Tibial nerve (tissue), 4 donors: ENCODE measurements around the gene SYNGAP1. TPM values are rescaled to one million over a fixed set of nuclear protein-coding genes. Genes with fewer than 3 reads are reported as not detected.
"Not testable (repeated sequence)": the region's sequence is repeated elsewhere in the genome, so short reads cannot be mapped to it uniquely, and the experiment has no call there.

Experiments
- DNase-seq, 2 donors: peaks; one replicate each; pipeline ENCODE4 v3.0.0-alpha.2; 2019; ENCODE audit warnings: low spot score in 2 of 2
- H3K27ac ChIP-seq, 4 donors: fragments of 200-600 bp; sonication (generic) in 3 of 4; one replicate each; pipeline ENCODE4 v1.5.1; 2017 to 2019; ENCODE audit warnings: mild to moderate bottlenecking in 1 of 4
- H3K27me3 ChIP-seq, 2 donors: fragments of 200-600 bp; sonication (generic) in 1 of 2; one replicate each; pipeline versions ENCODE4 v1.5.1 to v1.6.0; 2017 to 2019
- H3K36me3 ChIP-seq, 3 donors: fragments of 200-600 bp; sonication (generic); one replicate each; pipeline ENCODE4 v1.5.1; 2018 to 2019
- H3K4me1 ChIP-seq, 4 donors: fragments of 200-600 bp; sonication (generic) in 3 of 4; one replicate each; pipeline ENCODE4 v1.5.1; 2017 to 2019
- H3K4me3 ChIP-seq, 4 donors: fragments of 200-600 bp; sonication (generic) in 3 of 4; one replicate each; pipeline ENCODE4 v1.5.1; 2017 to 2019; ENCODE audit warnings: mild to moderate bottlenecking in 1 of 4, moderate library complexity in 1 of 4
- H3K9me3 ChIP-seq, 4 donors: fragments of 200-600 bp; sonication (generic) in 3 of 4; one replicate each; pipeline ENCODE4 v1.5.1; 2017 to 2019
- CTCF ChIP-seq, 5 experiments: fragments of 200-600 bp in 3 of 5; fragments of 450-650 bp in 2 of 5; sonication (generic) in 3 of 5; IDR thresholded peaks; one replicate each; pipeline ENCODE4 v1.5.1; 2016 to 2019; ENCODE audit warnings: antibody characterized with exemption in 5 of 5, mild to moderate bottlenecking in 3 of 5, moderate library complexity in 2 of 5
- EP300 ChIP-seq, 2 donors: sonication (generic); formaldehyde crosslinking; IDR thresholded peaks; one replicate each; pipeline ENCODE4 v1.6.1; 2017; ENCODE audit warnings: antibody characterized with exemption in 2 of 2, mild to moderate bottlenecking in 1 of 2
- POLR2A ChIP-seq, 2 donors: fragments of 450-650 bp; IDR thresholded peaks; one replicate each; pipeline ENCODE4 v1.6.1; 2017; ENCODE audit warnings: antibody characterized with exemption in 2 of 2, mild to moderate bottlenecking in 2 of 2, moderate library complexity in 2 of 2
- WGBS, 2 donors: methylation state at CpG; one replicate each; pipeline ENCODE4 v1.1.5; 2018; 5-methylcytosine and 5-hydroxymethylcytosine counted together
- total RNA-seq, 4 donors: library from RNA; depleted of rRNA; stranded (reverse); fragments of >200 nt; gene quantifications; one replicate each; pipeline ENCODE4 v1.1.0, GENCODE V29; 2016

SYNGAP1 gene
- total RNA-seq, 4 donors from 2014 or later: 13.0 to 29.7 (median 19.2) TPM

- WGBS, 2 donors: 52 to 68% methylated on average over 4 of the region's 4 CpGs
- H3K9me3 ChIP-seq: no peaks in the 10 kb centered on the region
- H3K27ac ChIP-seq: peak overlapping the region in 2 of 4 donors; percentile 75 to 79
Observed at GRCh38 chr6:33377171-33377570, 42.7 kb upstream of the SYNGAP1 start.

DNA sequence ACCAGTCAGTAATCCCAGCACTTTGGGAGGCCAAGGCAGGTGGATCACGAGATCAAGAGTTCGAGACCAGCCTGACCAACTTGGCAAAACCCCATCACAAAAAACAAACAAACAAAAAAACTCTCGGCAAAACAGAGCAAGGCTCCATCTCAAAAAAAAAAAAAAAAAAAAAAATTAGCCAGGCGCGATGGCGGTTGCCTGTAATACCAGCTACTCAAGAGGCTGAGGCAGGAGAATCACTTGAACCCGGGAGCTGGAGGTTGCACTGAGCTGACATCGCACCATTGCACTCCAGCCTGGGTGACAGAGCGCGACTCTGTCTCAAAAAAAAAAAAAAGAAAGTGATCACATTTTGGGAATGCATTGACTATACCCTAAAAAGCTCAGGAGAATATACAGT is 40.7 kb upstream of the SYNGAP1 start:
- not testable (repeated sequence) for DNase-seq, H3K36me3 ChIP-seq, H3K9me3 ChIP-seq, H3K27me3 ChIP-seq, H3K27ac ChIP-seq, H3K4me3 ChIP-seq
- 89 to 93% methylated on average over 10 of the region's 10 CpGs for WGBS, 2 donors
- peaks cover 0 to 36% (median 17%) of the 10 kb centered on the region in 4 donors for H3K4me1 ChIP-seq

More at GRCh38 chr6:33377171-33377570, 42.7 kb upstream of the SYNGAP1 start:
- Histone ChIP-seq H3K36me3 (no peaks in the 10 kb centered on the region), H3K4me3 (no peak overlapping the region), H3K4me1 (peaks cover 0 to 41% (median 20%) of the 10 kb centered on the region in 4 donors), H3K27me3 (no peaks in the 10 kb centered on the region)
- no peak for TF ChIP-seq POLR2A (IDR thresholded peaks at IDR 0.05)
- no peak for TF ChIP-seq EP300 (IDR thresholded peaks at IDR 0.05)
- no peak for TF ChIP-seq CTCF (IDR thresholded peaks at IDR 0.05)
- DNase-seq: no peak

- TF ChIP-seq POLR2A (IDR thresholded peaks at IDR 0.05) (no peak), CTCF (IDR thresholded peaks at IDR 0.05) (no peak), EP300 (IDR thresholded peaks at IDR 0.05) (no peak)
- Histone ChIP-seq H3K27me3 (no peaks in the 10 kb centered on the region), H3K4me3 (no peak overlapping the region), H3K27ac (no peak overlapping the region), H3K36me3 (no peaks in the 10 kb centered on the region), H3K4me1 (peaks cover 0 to 24% (median 7%) of the 10 kb centered on the region in 4 donors), H3K9me3 (no peaks in the 10 kb centered on the region)
- DNase-seq: no peak
- 87 to 88% methylated on average over 2 of the region's 2 CpGs for WGBS, 2 donors
Observed at GRCh38 chr6:33380272-33380981, 39.4 kb upstream of the SYNGAP1 start.

GRCh38 chr6:33383427-33384185 is 36.3 kb upstream of the SYNGAP1 start:
- Histone ChIP-seq H3K9me3 (no peaks in the 10 kb centered on the region), H3K27ac (no peak overlapping the region), H3K4me3 (no peak overlapping the region), H3K4me1 (no peaks in the 10 kb centered on the region), H3K27me3 (no peaks in the 10 kb centered on the region), H3K36me3 (no peaks in the 10 kb centered on the region)
- DNase-seq: no peak
- no peak for TF ChIP-seq EP300 (IDR thresholded peaks at IDR 0.05)
- TF ChIP-seq CTCF (IDR thresholded peaks at IDR 0.05): no peak
- no peak for TF ChIP-seq POLR2A (IDR thresholded peaks at IDR 0.05)
- 76 to 85% methylated on average over 9 to 10 of the region's 10 CpGs for WGBS, 2 donors

DNA sequence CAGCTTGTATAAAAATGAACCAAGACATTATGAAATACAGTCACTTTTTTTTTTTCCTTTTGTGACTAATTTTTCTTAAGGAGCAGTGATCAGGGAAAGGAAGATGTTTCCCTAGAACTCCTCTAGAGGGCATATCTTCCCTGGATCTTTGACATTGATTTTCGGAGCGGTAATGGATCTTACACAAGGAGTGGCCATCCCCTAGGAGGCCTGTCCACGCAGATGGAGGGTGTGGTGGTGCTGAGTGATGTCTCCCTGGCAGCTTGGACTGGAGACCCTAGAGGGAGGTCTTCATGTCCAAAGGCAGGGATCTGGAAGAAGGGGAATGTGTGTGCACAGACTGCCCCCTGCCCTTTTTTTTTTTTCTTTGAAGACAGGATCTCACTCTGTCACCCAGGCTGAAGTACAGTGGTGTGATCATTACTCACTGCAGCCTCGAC is 35.3 kb upstream of the SYNGAP1 start:
- Histone ChIP-seq H3K4me3 (no peak overlapping the region), H3K4me1 (no peaks in the 10 kb centered on the region), H3K36me3 (no peaks in the 10 kb centered on the region), H3K27me3 (no peaks in the 10 kb centered on the region), H3K27ac (no peak overlapping the region), H3K9me3 (no peaks in the 10 kb centered on the region)
- DNase-seq: no peak
- 19 to 20% methylated on average over 4 of the region's 4 CpGs for WGBS, 2 donors
- TF ChIP-seq CTCF (IDR thresholded peaks at IDR 0.05) (peak in 4 of 5 experiments; percentile 5 to 22 (median 18)), POLR2A (IDR thresholded peaks at IDR 0.05) (no peak), EP300 (IDR thresholded peaks at IDR 0.05) (no peak)
